ENCODE results near the gene ENGASE.

Gene ENGASE

DNA sequence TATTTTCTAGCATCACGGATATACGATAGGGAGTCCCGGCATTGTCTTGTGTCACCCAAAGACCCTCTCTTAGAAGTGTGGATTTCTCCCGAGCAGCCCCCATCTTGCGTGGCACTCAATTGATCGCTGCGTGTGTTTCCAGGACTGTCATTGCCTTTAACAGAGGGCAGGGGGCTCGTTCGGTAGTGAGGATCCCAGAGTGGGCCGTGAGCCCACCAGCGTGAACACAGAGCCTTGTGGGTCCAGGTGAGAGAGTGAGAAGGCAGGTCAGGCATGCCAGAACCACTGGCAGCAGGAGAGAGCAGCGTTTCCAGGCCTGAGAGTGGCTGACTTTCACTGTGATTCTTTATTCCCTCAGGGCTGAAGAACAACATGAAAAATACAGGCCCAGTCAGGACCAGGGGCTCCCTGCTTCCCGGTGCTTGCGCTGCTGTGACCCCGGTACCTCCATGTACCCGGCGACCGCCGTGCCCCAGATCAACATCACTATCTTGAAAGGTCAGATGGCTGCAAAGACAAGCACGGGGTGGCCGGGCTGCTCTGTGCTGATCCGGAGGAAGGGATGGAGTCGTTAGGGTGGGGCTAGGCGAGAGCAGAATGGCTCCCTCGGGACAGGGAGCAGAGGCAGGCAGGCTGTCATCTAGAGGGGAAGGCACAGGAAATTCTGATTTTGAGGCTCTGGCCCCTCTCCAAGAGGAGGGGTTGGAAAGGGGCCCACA lies 28.3 kb upstream of the ENGASE start:
- H2AFZ ChIP-seq (ENCODE audit: low read length): no peak overlapping the region
- no peaks in the 10 kb centered on the region for H3K79me2 ChIP-seq (ENCODE audit: insufficient read depth, low read length)
- H3K9me3 ChIP-seq (ENCODE audit: insufficient read depth, low read depth, low read length): no peaks in the 10 kb centered on the region
- no peak for TF ChIP-seq EZH2phosphoT487 (IDR thresholded peaks at IDR 0.05; ENCODE audit: borderline replicate concordance)
- TF ChIP-seq, protein P1, sequence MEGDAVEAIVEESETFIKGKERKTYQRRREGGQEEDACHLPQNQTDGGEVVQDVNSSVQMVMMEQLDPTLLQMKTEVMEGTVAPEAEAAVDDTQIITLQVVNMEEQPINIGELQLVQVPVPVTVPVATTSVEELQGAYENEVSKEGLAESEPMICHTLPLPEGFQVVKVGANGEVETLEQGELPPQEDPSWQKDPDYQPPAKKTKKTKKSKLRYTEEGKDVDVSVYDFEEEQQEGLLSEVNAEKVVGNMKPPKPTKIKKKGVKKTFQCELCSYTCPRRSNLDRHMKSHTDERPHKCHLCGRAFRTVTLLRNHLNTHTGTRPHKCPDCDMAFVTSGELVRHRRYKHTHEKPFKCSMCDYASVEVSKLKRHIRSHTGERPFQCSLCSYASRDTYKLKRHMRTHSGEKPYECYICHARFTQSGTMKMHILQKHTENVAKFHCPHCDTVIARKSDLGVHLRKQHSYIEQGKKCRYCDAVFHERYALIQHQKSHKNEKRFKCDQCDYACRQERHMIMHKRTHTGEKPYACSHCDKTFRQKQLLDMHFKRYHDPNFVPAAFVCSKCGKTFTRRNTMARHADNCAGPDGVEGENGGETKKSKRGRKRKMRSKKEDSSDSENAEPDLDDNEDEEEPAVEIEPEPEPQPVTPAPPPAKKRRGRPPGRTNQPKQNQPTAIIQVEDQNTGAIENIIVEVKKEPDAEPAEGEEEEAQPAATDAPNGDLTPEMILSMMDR (conservative IDR thresholded peaks at IDR 0.05; ENCODE audit: low read length): no peak
- H3F3A ChIP-seq (ENCODE audit: low read depth): no peaks in the 10 kb centered on the region
- no peaks in the 10 kb centered on the region for H3K36me3 ChIP-seq (ENCODE audit: insufficient read depth, low read length)
- no peaks in the 10 kb centered on the region for H3K27me3 ChIP-seq (ENCODE audit: insufficient read depth, low read length, poor library complexity, severe bottlenecking)
- H3K4me3 ChIP-seq (ENCODE audit: low read length, poor library complexity, severe bottlenecking): no peak overlapping the region
- no peaks in the 10 kb centered on the region for H3K4me1 ChIP-seq (ENCODE audit: insufficient read depth, low read length, poor library complexity, severe bottlenecking)
- no peak overlapping the region for H3K4me2 ChIP-seq (ENCODE audit: low read depth, low read length, poor library complexity, severe bottlenecking)
- no peaks in the 10 kb centered on the region for H4K20me1 ChIP-seq (ENCODE audit: insufficient read depth, low read length, poor library complexity, severe bottlenecking)
- H3K9ac ChIP-seq (ENCODE audit: low read depth, low read length, poor library complexity, severe bottlenecking): no peak overlapping the region
- no peaks in the 10 kb centered on the region for H3K9me2 ChIP-seq (replicated peaks; ENCODE audit: low read depth, low read length)

DNA sequence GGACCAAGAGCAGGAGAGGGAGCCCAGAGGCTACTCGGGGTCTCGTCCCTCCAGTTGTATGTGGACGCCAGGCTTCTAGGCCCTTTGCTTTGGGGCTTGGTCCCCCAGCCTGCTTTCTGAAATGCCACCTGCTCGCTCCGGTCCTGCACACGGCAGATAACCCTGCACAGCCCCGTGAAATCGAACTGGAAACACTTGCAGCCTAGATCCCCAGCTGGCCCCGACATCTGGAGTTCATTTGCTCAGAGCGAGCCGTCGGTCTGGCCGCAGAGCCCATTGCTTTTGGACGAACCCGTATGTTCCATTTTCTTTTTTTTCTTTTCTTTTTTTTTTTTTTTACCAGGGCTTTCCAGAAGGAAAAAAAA lies 27.7 kb upstream of the ENGASE start:
- no peak overlapping the region for H3K4me3 ChIP-seq (ENCODE audit: low read length, poor library complexity, severe bottlenecking)
- no peak overlapping the region for H3K9ac ChIP-seq (ENCODE audit: low read depth, low read length, poor library complexity, severe bottlenecking)
- no peaks in the 10 kb centered on the region for H3K9me3 ChIP-seq (ENCODE audit: insufficient read depth, low read depth, low read length)
- H2AFZ ChIP-seq (ENCODE audit: low read length): no peak overlapping the region
- H3K4me1 ChIP-seq (ENCODE audit: insufficient read depth, low read length, poor library complexity, severe bottlenecking): no peaks in the 10 kb centered on the region
- no peaks in the 10 kb centered on the region for H3K79me2 ChIP-seq (ENCODE audit: insufficient read depth, low read length)
- no peaks in the 10 kb centered on the region for H3F3A ChIP-seq (ENCODE audit: low read depth)
- H3K27me3 ChIP-seq (ENCODE audit: insufficient read depth, low read length, poor library complexity, severe bottlenecking): no peaks in the 10 kb centered on the region
- H3K36me3 ChIP-seq (ENCODE audit: insufficient read depth, low read length): no peaks in the 10 kb centered on the region
- H3K9me2 ChIP-seq (replicated peaks; ENCODE audit: low read depth, low read length): no peaks in the 10 kb centered on the region
- no peak overlapping the region for H3K4me2 ChIP-seq (ENCODE audit: low read depth, low read length, poor library complexity, severe bottlenecking)
- H4K20me1 ChIP-seq (ENCODE audit: insufficient read depth, low read length, poor library complexity, severe bottlenecking): no peaks in the 10 kb centered on the region
- TF ChIP-seq EZH2phosphoT487 (IDR thresholded peaks at IDR 0.05; ENCODE audit: borderline replicate concordance): no peak
- TF ChIP-seq, protein P1 (conservative IDR thresholded peaks at IDR 0.05; ENCODE audit: low read length): no peak

DNA sequence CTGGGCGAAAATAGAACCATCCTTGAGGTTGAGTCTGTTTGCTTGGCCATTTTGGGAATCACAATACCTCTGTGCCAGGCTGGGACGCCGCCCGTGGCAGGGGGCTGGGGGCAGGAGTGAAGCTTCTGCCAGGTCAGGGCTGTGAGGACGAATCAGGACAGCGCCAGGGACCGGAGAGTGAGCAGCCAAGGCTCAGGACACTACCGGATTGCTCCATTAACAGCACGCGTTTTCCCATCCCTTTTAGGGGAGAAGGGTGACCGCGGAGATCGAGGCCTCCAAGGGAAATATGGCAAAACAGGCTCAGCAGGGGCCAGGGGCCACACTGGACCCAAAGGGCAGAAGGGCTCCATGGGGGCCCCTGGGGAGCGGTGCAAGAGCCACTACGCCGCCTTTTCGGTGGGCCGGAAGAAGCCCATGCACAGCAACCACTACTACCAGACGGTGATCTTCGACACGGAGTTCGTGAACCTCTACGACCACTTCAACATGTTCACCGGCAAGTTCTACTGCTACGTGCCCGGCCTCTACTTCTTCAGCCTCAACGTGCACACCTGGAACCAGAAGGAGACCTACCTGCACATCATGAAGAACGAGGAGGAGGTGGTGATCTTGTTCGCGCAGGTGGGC lies 27.2 kb upstream of the ENGASE start:
- Histone ChIP-seq H3K79me2 (ENCODE audit: insufficient read depth, low read length) (no peaks in the 10 kb centered on the region), H3K4me3 (ENCODE audit: low read length, poor library complexity, severe bottlenecking) (no peak overlapping the region), H3K27me3 (ENCODE audit: insufficient read depth, low read length, poor library complexity, severe bottlenecking) (no peaks in the 10 kb centered on the region), H3K36me3 (ENCODE audit: insufficient read depth, low read length) (no peaks in the 10 kb centered on the region), H3K4me2 (ENCODE audit: low read depth, low read length, poor library complexity, severe bottlenecking) (no peak overlapping the region), H4K20me1 (ENCODE audit: insufficient read depth, low read length, poor library complexity, severe bottlenecking) (no peaks in the 10 kb centered on the region), H3K4me1 (ENCODE audit: insufficient read depth, low read length, poor library complexity, severe bottlenecking) (no peaks in the 10 kb centered on the region), H3F3A (ENCODE audit: low read depth) (no peaks in the 10 kb centered on the region), H3K9me2 (replicated peaks; ENCODE audit: low read depth, low read length) (no peaks in the 10 kb centered on the region), H3K9ac (ENCODE audit: low read depth, low read length, poor library complexity, severe bottlenecking) (no peak overlapping the region), H2AFZ (ENCODE audit: low read length) (no peak overlapping the region), H3K9me3 (ENCODE audit: insufficient read depth, low read depth, low read length) (no peaks in the 10 kb centered on the region)
- TF ChIP-seq EZH2phosphoT487 (IDR thresholded peaks at IDR 0.05; ENCODE audit: borderline replicate concordance): no peak
- TF ChIP-seq, protein P1 (conservative IDR thresholded peaks at IDR 0.05; ENCODE audit: low read length): no peak
